Gastrocnemius medialis (tissue), 4 donors: ENCODE measurements around the gene KCNJ3. TPM values are rescaled to one million over a fixed set of nuclear protein-coding genes. Genes with fewer than 3 reads are reported as not detected.

Experiments
- ATAC-seq, 2 donors: fragments of 150-250 bp; one replicate each; pipeline ENCODE4 v1.9.1; 2016
- DNase-seq, 2 donors: peaks; one replicate each; pipeline ENCODE4 v3.0.0-alpha.2; 2019
- H3K27ac ChIP-seq, 4 donors: fragments of 200-600 bp; sonication (generic); 1 replicate in 1 of 4; 2 replicates in 3 of 4; pipeline ENCODE4 v1.5.1; 2016 to 2018; ENCODE audit warnings: mild to moderate bottlenecking in 2 of 4, moderate library complexity in 1 of 4
- H3K27me3 ChIP-seq, 3 donors: fragments of 200-600 bp; sonication (generic) in 2 of 3; 1 replicate in 1 of 3; 2 replicates in 2 of 3; pipeline versions ENCODE4 v1.5.1 to v1.6.0; 2016 to 2019; ENCODE audit warnings: mild to moderate bottlenecking in 1 of 3, moderate library complexity in 1 of 3
- H3K36me3 ChIP-seq, 2 donors: fragments of 200-600 bp; sonication (generic) in 1 of 2; one replicate each; pipeline ENCODE4 v1.5.1; 2017 to 2018
- H3K4me1 ChIP-seq, 2 donors: fragments of 200-600 bp; sonication (generic) in 1 of 2; one replicate each; pipeline ENCODE4 v1.5.1; 2016 to 2017; ENCODE audit warnings: mild to moderate bottlenecking in 2 of 2
- H3K4me3 ChIP-seq, 4 donors: fragments of 200-600 bp; sonication (generic) in 3 of 4; 1 replicate in 1 of 4; 2 replicates in 3 of 4; pipeline ENCODE4 v1.5.1; 2016 to 2019; ENCODE audit warnings: mild to moderate bottlenecking in 2 of 4
- H3K9me3 ChIP-seq, 3 donors: fragments of 200-600 bp; sonication (generic) in 2 of 3; 1 replicate in 1 of 3; 2 replicates in 2 of 3; pipeline ENCODE4 v1.5.1; 2016 to 2019
- POLR2A ChIP-seq, 2 donors: fragments of 450-650 bp; IDR thresholded peaks; one replicate each; pipeline ENCODE4 v1.6.1; 2017; ENCODE audit warnings: antibody characterized with exemption in 2 of 2, mild to moderate bottlenecking in 2 of 2, moderate library complexity in 2 of 2
- in situ Hi-C, 4 donors: fragments of 200-750 bp; cut with MboI; loops; one replicate each; pipeline versions ENCODE4 v1.15.0 to v1.8.0; 2017; ENCODE audit warnings: low sequenced_read_pairs in 4 of 4
- intact Hi-C: fragments of 100-400 bp; cut with DNase I; formaldehyde crosslinking; loops from one replicate; pipeline ENCODE4 v1.15.1; 2023; ENCODE audit warnings: low total_unique reads
- total RNA-seq, 4 donors: library from RNA; depleted of rRNA; stranded (reverse); fragments of >200 nt; gene quantifications; one replicate each; pipeline versions ENCODE4 v1.1.0 to v1.2.3, GENCODE V29; 2016
- TF ChIP-seq, protein P1 (sequence below), 5 experiments: fragments of 450-650 bp in 3 of 5; fragments of 200-600 bp in 2 of 5; sonication (generic) in 2 of 5; IDR thresholded peaks in 4 of 5; conservative IDR thresholded peaks in 1 of 5; 1 replicate in 4 of 5; 2 replicates in 1 of 5; pipeline ENCODE4 v1.5.1; 2016 to 2019; ENCODE audit warnings: antibody characterized with exemption in 5 of 5, mild to moderate bottlenecking in 3 of 5, moderate library complexity in 3 of 5

Gene KCNJ3
- total RNA-seq, 4 donors from 2014 or later, result 0.09 TPM; not detected in 3

DNA sequence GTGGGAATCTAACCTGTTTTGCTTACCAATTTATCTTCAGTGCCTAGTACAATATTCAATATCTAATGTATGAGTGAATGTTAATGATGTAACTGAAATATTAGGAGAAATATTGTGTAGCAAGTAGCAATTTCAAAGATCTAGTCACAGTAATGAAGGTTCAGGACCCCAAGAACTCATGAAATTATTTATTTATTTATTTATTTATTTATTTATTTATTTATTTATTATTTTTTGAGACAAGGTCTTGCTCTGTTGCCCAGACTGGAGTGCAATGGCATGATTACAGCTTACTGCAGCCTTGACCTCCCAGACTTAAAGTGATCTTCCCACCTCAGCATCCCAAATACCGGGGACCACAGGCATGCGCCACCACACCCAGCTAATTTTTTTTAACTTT is 126.9 kb downstream of the KCNJ3 start:
- in situ Hi-C loops, result no loop called here
- DNase-seq, result no peak
- intact Hi-C loops, result no loop called here

DNA sequence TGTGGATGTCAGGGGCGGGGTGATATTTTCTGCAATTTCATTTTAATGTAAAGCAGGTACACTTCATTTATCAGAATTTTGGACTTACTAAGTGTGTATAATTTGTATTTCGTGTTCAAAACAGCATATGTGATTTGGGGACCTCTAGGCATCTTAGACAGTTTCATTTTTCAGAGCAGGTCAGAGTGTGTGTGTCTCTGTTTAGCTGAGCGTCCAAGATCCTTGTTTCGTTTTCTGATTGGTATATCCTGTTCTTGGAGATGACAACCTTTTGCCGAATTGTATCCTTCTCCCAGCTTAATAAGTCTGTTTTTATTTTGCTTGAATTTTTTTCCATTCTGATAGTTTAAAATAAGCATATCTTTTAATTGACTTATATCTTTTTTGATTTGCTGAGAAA is 128.3 kb downstream of the KCNJ3 start:
- Histone ChIP-seq H3K9me3 (no peaks in the 10 kb centered on the region), H3K27ac (no peak overlapping the region), H3K4me3 (no peak overlapping the region), H3K36me3 (no peaks in the 10 kb centered on the region), H3K4me1 (no peaks in the 10 kb centered on the region), H3K27me3 (no peaks in the 10 kb centered on the region)
- in situ Hi-C loops, result no loop called here
- TF ChIP-seq POLR2A (IDR thresholded peaks at IDR 0.05), result no peak
- TF ChIP-seq, protein P1, sequence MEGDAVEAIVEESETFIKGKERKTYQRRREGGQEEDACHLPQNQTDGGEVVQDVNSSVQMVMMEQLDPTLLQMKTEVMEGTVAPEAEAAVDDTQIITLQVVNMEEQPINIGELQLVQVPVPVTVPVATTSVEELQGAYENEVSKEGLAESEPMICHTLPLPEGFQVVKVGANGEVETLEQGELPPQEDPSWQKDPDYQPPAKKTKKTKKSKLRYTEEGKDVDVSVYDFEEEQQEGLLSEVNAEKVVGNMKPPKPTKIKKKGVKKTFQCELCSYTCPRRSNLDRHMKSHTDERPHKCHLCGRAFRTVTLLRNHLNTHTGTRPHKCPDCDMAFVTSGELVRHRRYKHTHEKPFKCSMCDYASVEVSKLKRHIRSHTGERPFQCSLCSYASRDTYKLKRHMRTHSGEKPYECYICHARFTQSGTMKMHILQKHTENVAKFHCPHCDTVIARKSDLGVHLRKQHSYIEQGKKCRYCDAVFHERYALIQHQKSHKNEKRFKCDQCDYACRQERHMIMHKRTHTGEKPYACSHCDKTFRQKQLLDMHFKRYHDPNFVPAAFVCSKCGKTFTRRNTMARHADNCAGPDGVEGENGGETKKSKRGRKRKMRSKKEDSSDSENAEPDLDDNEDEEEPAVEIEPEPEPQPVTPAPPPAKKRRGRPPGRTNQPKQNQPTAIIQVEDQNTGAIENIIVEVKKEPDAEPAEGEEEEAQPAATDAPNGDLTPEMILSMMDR (IDR thresholded peaks at IDR 0.05 in 4 of 5, conservative IDR thresholded peaks at IDR 0.05 in 1 of 5), result no peak
- ATAC-seq (no peak), DNase-seq (no peak)
- intact Hi-C loops, result no loop called here

More for the DNA sequence above, 126.9 kb downstream of the KCNJ3 start:
- no peaks in the 10 kb centered on the region for H3K36me3 ChIP-seq
- no peak overlapping the region for H3K27ac ChIP-seq
- no peaks in the 10 kb centered on the region for H3K4me1 ChIP-seq
- no peak for ATAC-seq
- no peak overlapping the region for H3K4me3 ChIP-seq
- TF ChIP-seq POLR2A (IDR thresholded peaks at IDR 0.05), result no peak
- TF ChIP-seq, protein P1 (IDR thresholded peaks at IDR 0.05 in 4 of 5, conservative IDR thresholded peaks at IDR 0.05 in 1 of 5), result no peak
- H3K9me3 ChIP-seq, result no peaks in the 10 kb centered on the region
- H3K27me3 ChIP-seq, result no peaks in the 10 kb centered on the region

DNA sequence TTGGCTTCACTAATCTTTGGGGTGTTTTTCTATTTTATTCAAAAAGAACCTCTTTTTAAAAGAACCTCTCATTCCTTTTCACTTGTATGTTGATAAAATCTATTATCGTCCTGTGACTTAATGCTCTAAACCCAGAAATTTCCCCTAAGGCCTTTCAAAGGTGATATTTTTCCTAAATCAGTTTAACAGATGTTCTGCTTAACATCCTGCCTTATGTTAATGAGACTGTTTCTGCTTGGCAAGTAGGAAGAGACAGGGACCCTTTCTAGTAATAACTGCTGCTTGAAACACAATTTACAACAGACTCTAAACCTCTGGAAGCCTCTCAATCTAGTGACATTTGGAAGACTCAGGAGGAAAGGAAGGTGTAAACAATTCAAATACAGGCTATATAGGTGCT is 128.8 kb downstream of the KCNJ3 start:
- no peak overlapping the region for H3K27ac ChIP-seq

GRCh38 chr2:154832711-154833110 is 134.2 kb downstream of the KCNJ3 start:
- intact Hi-C loops, result no loop called here
- no peaks in the 10 kb centered on the region for H3K36me3 ChIP-seq
- in situ Hi-C loops, result no loop called here
- no peaks in the 10 kb centered on the region for H3K4me1 ChIP-seq
- no peak for DNase-seq
- no peak for ATAC-seq
- H3K4me3 ChIP-seq, result no peak overlapping the region
- TF ChIP-seq POLR2A (IDR thresholded peaks at IDR 0.05), result no peak
- TF ChIP-seq, protein P1 (IDR thresholded peaks at IDR 0.05 in 4 of 5, conservative IDR thresholded peaks at IDR 0.05 in 1 of 5), result no peak
- H3K27me3 ChIP-seq, result no peaks in the 10 kb centered on the region
- H3K9me3 ChIP-seq, result no peaks in the 10 kb centered on the region
- H3K27ac ChIP-seq, result no peak overlapping the region

More for the DNA sequence above, 128.8 kb downstream of the KCNJ3 start:
- ATAC-seq (no peak), DNase-seq (no peak)
- Histone ChIP-seq H3K9me3 (no peaks in the 10 kb centered on the region), H3K27me3 (no peaks in the 10 kb centered on the region), H3K36me3 (no peaks in the 10 kb centered on the region), H3K4me1 (no peaks in the 10 kb centered on the region), H3K4me3 (no peak overlapping the region)
- TF ChIP-seq, protein P1 (IDR thresholded peaks at IDR 0.05 in 4 of 5, conservative IDR thresholded peaks at IDR 0.05 in 1 of 5), result no peak
- no peak for TF ChIP-seq POLR2A (IDR thresholded peaks at IDR 0.05)
- in situ Hi-C loops (no loop called here), intact Hi-C loops (no loop called here)

GRCh38 chr2:154836632-154837031 is 138.1 kb downstream of the KCNJ3 start:
- in situ Hi-C loops, result no loop called here
- Histone ChIP-seq H3K4me1 (no peaks in the 10 kb centered on the region), H3K36me3 (no peaks in the 10 kb centered on the region), H3K27me3 (no peaks in the 10 kb centered on the region), H3K27ac (no peak overlapping the region), H3K4me3 (no peak overlapping the region), H3K9me3 (no peaks in the 10 kb centered on the region)
- DNase-seq, result no peak
- no peak for ATAC-seq
- intact Hi-C loops, result no loop called here
- no peak for TF ChIP-seq POLR2A (IDR thresholded peaks at IDR 0.05)
- TF ChIP-seq, protein P1 (IDR thresholded peaks at IDR 0.05 in 4 of 5, conservative IDR thresholded peaks at IDR 0.05 in 1 of 5), result no peak
